GM12878 (cell line): ENCODE results near the gene INVS. TPM values are rescaled to one million over a fixed set of nuclear protein-coding genes. Genes with fewer than 3 reads are reported as not detected.

Experiments
- ATAC-seq: fragments of 200-7000 bp; cut with Tn5 transposase; 3 replicates; pipeline ENCODE4 v1.9.1; 2020; ENCODE audit warnings: mild to moderate bottlenecking, moderate library complexity
- BruUV-seq: library from RNA; stranded (reverse); fragments of 400-500 nt; replicated peaks from 2 replicates; lab custom pipeline; 2021; lab: Mats Ljungman, UMichigan
- CTCF ChIA-PET: fragments of 300-600 bp; sonication (Branson Sonifier 250); formaldehyde crosslinking; extraction: SDS; loops from one replicate; lab custom pipeline; 2021; ENCODE audit warnings: inconsistent platforms; lab: Yijun Ruan, JAX
- POLR2A ChIA-PET: fragments of 350-600 bp; formaldehyde crosslinking; extraction: SDS; loops from one replicate; lab custom pipeline; 2021; ENCODE audit warnings: inconsistent platforms; lab: Charles Lee
- RAD21 ChIA-PET: fragments of 300-600 bp; sonication (Branson Sonifier 250); formaldehyde crosslinking; loops from one replicate; lab custom pipeline; 2023; ENCODE audit warnings: antibody characterized with exemption; ENCODE audit not compliant: unreplicated experiment; lab: Charles Lee
- SMC1A ChIA-PET: fragments of 300-600 bp; sonication (Branson Sonifier 250); formaldehyde crosslinking; loops from one replicate; lab custom pipeline; 2023; ENCODE audit not compliant: unreplicated experiment, uncharacterized antibody; lab: Charles Lee
- DNase-seq: peaks from one replicate; pipeline ENCODE4 v3.0.0-alpha.2; 2011; ENCODE audit warnings: low read depth, low spot score
- FAIRE-seq: peaks from 3 replicates; lab custom pipeline; 2011; peaks lifted over from hg19 to GRCh38; lab: Jason Lieb, UNC
- H2AFZ ChIP-seq: 2 replicates; pipeline ENCODE4 v1.6.0; 2011; ENCODE audit warnings: low read depth, low read length, control low read depth; ENCODE audit not compliant: control insufficient read depth
- H3K27ac ChIP-seq: 2 replicates; pipeline ENCODE4 v1.5.1; 2011; ENCODE audit warnings: control low read depth; ENCODE audit not compliant: control insufficient read depth, insufficient read depth
- H3K27me3 ChIP-seq, 2 experiments: replicated peaks in 1 of 2; 2 replicates each; pipeline versions ENCODE4 v1.6.0 to v1.6.1; 2011; ENCODE audit warnings: low read length in 1 of 2; ENCODE audit not compliant: control insufficient read depth in 2 of 2, insufficient read depth in 2 of 2
- H3K36me3 ChIP-seq, 2 experiments: 2 replicates each; pipeline ENCODE4 v1.5.1; 2011; ENCODE audit warnings: low read length in 1 of 2; ENCODE audit not compliant: control insufficient read depth in 2 of 2, insufficient read depth in 2 of 2
- H3K4me1 ChIP-seq: 2 replicates; pipeline ENCODE4 v1.6.1; 2011; ENCODE audit warnings: mild to moderate bottlenecking, low read length, moderate library complexity, mixed read lengths; ENCODE audit not compliant: control insufficient read depth, insufficient read depth
- H3K4me2 ChIP-seq: 2 replicates; pipeline ENCODE4 v1.6.0; 2011; ENCODE audit warnings: control low read depth; ENCODE audit not compliant: control insufficient read depth, insufficient read depth
- H3K4me3 ChIP-seq: fragments of 200-600 bp; sonication (generic); 2 replicates; pipeline ENCODE4 v1.5.1; 2016
- H3K79me2 ChIP-seq: 2 replicates; pipeline ENCODE4 v1.6.0; 2011; ENCODE audit warnings: low read length; ENCODE audit not compliant: control insufficient read depth, insufficient read depth
- H3K9ac ChIP-seq: 2 replicates; pipeline ENCODE4 v1.8.0; 2011; ENCODE audit warnings: low read length, control low read depth, mixed read lengths; ENCODE audit not compliant: control insufficient read depth, insufficient read depth
- H3K9me3 ChIP-seq: replicated peaks from 3 replicates; pipeline ENCODE4 v1.5.1; 2011; ENCODE audit warnings: mild to moderate bottlenecking, low read length; ENCODE audit not compliant: control insufficient read depth, insufficient read depth
- H4K20me1 ChIP-seq: 2 replicates; pipeline ENCODE4 v1.6.0; 2011; ENCODE audit not compliant: control insufficient read depth, insufficient read depth
- ATF7 ChIP-seq: fragments of 450-650 bp; IDR thresholded peaks from 2 replicates; pipeline ENCODE4 v1.6.1; 2016; ENCODE audit warnings: low read depth, mild to moderate bottlenecking
- BMI1 ChIP-seq: fragments of 450-650 bp; IDR thresholded peaks from 2 replicates; pipeline ENCODE4 v1.6.1; 2016; ENCODE audit warnings: mild to moderate bottlenecking, moderate library complexity, borderline replicate concordance
- CREM ChIP-seq: IDR thresholded peaks from 2 replicates; pipeline ENCODE4 v1.6.1; 2014; ENCODE audit warnings: antibody characterized with exemption, low read depth
- EP300 ChIP-seq, 2 experiments: fragments of 150-350 bp in 1 of 2; IDR thresholded peaks; 2 replicates each; pipeline ENCODE4 v1.6.1; 2011 to 2012; ENCODE audit warnings: low read depth in 2 of 2, low read length in 2 of 2, borderline replicate concordance in 1 of 2, improper control_type of control experiment in 1 of 2, inconsistent platforms in 1 of 2; ENCODE audit not compliant: control insufficient read depth in 1 of 2
- GABPA ChIP-seq: IDR thresholded peaks from 2 replicates; pipeline ENCODE4 v1.6.1; 2014; ENCODE audit warnings: antibody characterized with exemption, low read depth, mild to moderate bottlenecking, inconsistent platforms
- HCFC1 ChIP-seq: fragments of 150-350 bp; IDR thresholded peaks from 2 replicates; pipeline ENCODE4 v1.6.1; 2014; ENCODE audit warnings: low read length
- IKZF2 ChIP-seq, 2 experiments: fragments of 450-650 bp; IDR thresholded peaks; 2 replicates each; pipeline ENCODE4 v1.6.1; 2017; ENCODE audit warnings: mild to moderate bottlenecking in 2 of 2, moderate library complexity in 2 of 2
- IRF4 ChIP-seq: IDR thresholded peaks from 2 replicates; pipeline ENCODE4 v1.6.1; 2011; ENCODE audit warnings: low read depth, low read length
- MEF2B ChIP-seq: fragments of 450-650 bp; IDR thresholded peaks from 2 replicates; pipeline ENCODE4 v1.6.1; 2018; ENCODE audit warnings: mild to moderate bottlenecking, moderate library complexity; ENCODE audit not compliant: partially characterized antibody, poor library complexity, severe bottlenecking
- MTA2 ChIP-seq: fragments of 450-650 bp; IDR thresholded peaks from 2 replicates; pipeline ENCODE4 v1.6.1; 2016; ENCODE audit warnings: low read depth, mild to moderate bottlenecking, moderate library complexity
- NFYA ChIP-seq: IDR thresholded peaks from 2 replicates; pipeline ENCODE4 v1.6.1; 2011; ENCODE audit warnings: low read depth, mild to moderate bottlenecking, low read length, improper control_type of control experiment, borderline replicate concordance
- PAX8 ChIP-seq: fragments of 450-650 bp; IDR thresholded peaks from 2 replicates; pipeline ENCODE4 v1.6.1; 2017; ENCODE audit warnings: mild to moderate bottlenecking, moderate library complexity
- PML ChIP-seq: IDR thresholded peaks from 2 replicates; pipeline ENCODE4 v1.6.1; 2012; ENCODE audit warnings: low read length, inconsistent platforms
- POLR2A ChIP-seq: IDR thresholded peaks from 2 replicates; pipeline ENCODE4 v1.6.1; 2011; ENCODE audit warnings: low read depth, mild to moderate bottlenecking, low read length
- RBBP5 ChIP-seq: fragments of 200-600 bp; sonication (generic); conservative IDR thresholded peaks from 2 replicates; pipeline ENCODE4 v1.6.1; 2016
- SMAD1 ChIP-seq: fragments of 450-650 bp; IDR thresholded peaks from 2 replicates; pipeline ENCODE4 v1.6.1; 2018; ENCODE audit warnings: mild to moderate bottlenecking, low read depth; ENCODE audit not compliant: partially characterized antibody
- TARDBP ChIP-seq: IDR thresholded peaks from 2 replicates; pipeline ENCODE4 v1.6.1; 2016; ENCODE audit warnings: borderline replicate concordance
- YY1 ChIP-seq: IDR thresholded peaks from 2 replicates; pipeline ENCODE4 v1.6.1; 2011; ENCODE audit warnings: low read depth, mild to moderate bottlenecking, low read length
- WGBS: methylation state at CpG from one replicate; pipeline ENCODE4 v1.1.6; 2016; ENCODE audit warnings: low lambda C conversion rate; ENCODE audit not compliant: insufficient replicate concordance, insufficient coverage; ENCODE audit errors: missing lambda C conversion rate; 5-methylcytosine and 5-hydroxymethylcytosine counted together
- in situ Hi-C: fragments of 300-500 bp; cut with MboI; formaldehyde crosslinking; loops from 9 replicates; pipeline ENCODE4 v1.14.3; 2018; ENCODE audit warnings: mixed read lengths
- intact Hi-C: fragments of 100-400 bp; cut with micrococcal nuclease; formaldehyde crosslinking; loops from one replicate; pipeline ENCODE4 v1.14.2; 2022; ENCODE audit not compliant: unreplicated experiment
- polyA plus RNA-seq, 11 experiments: library from polyadenylated mRNA; depleted of rRNA in 4 of 11; unstranded in 6 of 11; stranded (reverse) in 5 of 11; fragments of >200 nt; fragmentation: Nextera tagmentation in 4 of 11; fragmentation: Illumina TruSeq in 1 of 11; extraction: Ambion mirVana in 4 of 11; extraction: Trizol in 1 of 11; gene quantifications; 1 replicate in 1 of 11; 2 replicates in 10 of 11; pipeline versions ENCODE4 v1.2.1 to v1.2.3, GENCODE V29; 2011 to 2016; ENCODE audit warnings: inconsistent platforms in 2 of 11, missing spikeins in 2 of 11, low read depth in 1 of 11
- total RNA-seq, 4 experiments: library from RNA; depleted of rRNA in 3 of 4; stranded (reverse); fragments of >200 nt in 3 of 4; fragmentation: Illumina TruSeq in 1 of 4; extraction: Trizol in 1 of 4; gene quantifications; 2 replicates each; pipeline versions ENCODE4 v1.2.1 to v1.2.3, GENCODE V29; 2013 to 2021
- TF ChIP-seq, protein P1 (sequence below), 3 experiments: IDR thresholded peaks in 2 of 3; conservative IDR thresholded peaks in 1 of 3; 2 replicates each; pipeline ENCODE4 v1.5.1; 2011; ENCODE audit warnings: low read depth in 3 of 3, low read length in 3 of 3, mild to moderate bottlenecking in 3 of 3, control low read depth in 2 of 3, moderate library complexity in 2 of 3, inconsistent platforms in 1 of 3, mixed read lengths in 1 of 3; ENCODE audit not compliant: control insufficient read depth in 2 of 3, insufficient read depth in 1 of 3; ENCODE audit errors: extremely low read depth in 1 of 3
- TF ChIP-seq, protein P2 (sequence below): fragments of 450-650 bp; formaldehyde crosslinking; IDR thresholded peaks from 2 replicates; pipeline ENCODE4 v1.4.0; 2022; ENCODE audit warnings: mild to moderate bottlenecking, moderate library complexity

Gene INVS
- total and polyA plus RNA-seq, 10 of the 15 experiments (the other 5 are each of a cell fraction or from before 2014, with no cell fraction given): 0.93 to 20.8 (median 13.2) TPM

DNA sequence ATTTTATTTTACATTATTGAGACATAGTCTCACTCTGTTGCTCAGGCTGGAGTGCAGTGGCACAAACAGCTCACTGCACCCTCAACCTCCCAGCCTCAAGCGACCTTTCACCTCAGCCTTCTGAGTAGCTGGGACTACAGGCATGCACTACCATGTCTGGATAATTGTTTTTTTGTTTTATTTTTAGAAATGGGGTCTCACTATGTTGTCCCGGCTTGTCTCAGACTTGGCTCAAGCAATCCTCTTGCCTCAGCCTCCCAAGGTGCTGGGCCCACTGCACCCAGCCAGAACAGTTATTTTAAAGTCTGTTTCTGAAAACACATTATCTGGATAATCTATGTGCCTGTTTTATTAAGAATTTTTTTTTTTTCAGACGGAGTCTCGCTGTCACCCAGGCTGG is 191.7 kb downstream of the INVS start:
- Histone ChIP-seq H3K9ac (no peak overlapping the region), H3K4me1 (no peaks in the 10 kb centered on the region), H3K9me3 (no peaks in the 10 kb centered on the region; the same call in 1 of the 3 replicates), H3K4me3 (no peak overlapping the region), H2AFZ (no peak overlapping the region), H4K20me1 (no peaks in the 10 kb centered on the region), H3K36me3 (peaks cover 13 to 14% of the 10 kb centered on the region in 2 experiments), H3K27ac (no peak overlapping the region), H3K27me3 (no peaks in the 10 kb centered on the region), H3K4me2 (no peak overlapping the region), H3K79me2 (no peaks in the 10 kb centered on the region)
- ChIA-PET CTCF (interaction anchor here (2.2 kb wide), 1 partner anchor 9 kb away, joined by 8 read pairs; no protein-coding TSS in a partner anchor), RAD21 (no interaction called here), SMC1A (no interaction called here), POLR2A (no interaction called here)
- no peak for ATAC-seq
- TF ChIP-seq BMI1 (no peak), IKZF2 (IDR thresholded peaks at IDR 0.05) (no peak), PAX8 (no peak), ATF7 (no peak), YY1 (no peak), MEF2B (no peak), TARDBP (no peak), MTA2 (no peak), RBBP5 (no peak), CREM (no peak), IRF4 (no peak), GABPA (no peak), EP300 (IDR thresholded peaks at IDR 0.05; ENCODE audit: borderline replicate concordance in 1 of 2, control insufficient read depth in 1 of 2, low read depth in 2 of 2, low read length in 2 of 2) (no peak), POLR2A (no peak), PML (no peak), HCFC1 (no peak), SMAD1 (no peak), NFYA (no peak)
- TF ChIP-seq, protein P1, sequence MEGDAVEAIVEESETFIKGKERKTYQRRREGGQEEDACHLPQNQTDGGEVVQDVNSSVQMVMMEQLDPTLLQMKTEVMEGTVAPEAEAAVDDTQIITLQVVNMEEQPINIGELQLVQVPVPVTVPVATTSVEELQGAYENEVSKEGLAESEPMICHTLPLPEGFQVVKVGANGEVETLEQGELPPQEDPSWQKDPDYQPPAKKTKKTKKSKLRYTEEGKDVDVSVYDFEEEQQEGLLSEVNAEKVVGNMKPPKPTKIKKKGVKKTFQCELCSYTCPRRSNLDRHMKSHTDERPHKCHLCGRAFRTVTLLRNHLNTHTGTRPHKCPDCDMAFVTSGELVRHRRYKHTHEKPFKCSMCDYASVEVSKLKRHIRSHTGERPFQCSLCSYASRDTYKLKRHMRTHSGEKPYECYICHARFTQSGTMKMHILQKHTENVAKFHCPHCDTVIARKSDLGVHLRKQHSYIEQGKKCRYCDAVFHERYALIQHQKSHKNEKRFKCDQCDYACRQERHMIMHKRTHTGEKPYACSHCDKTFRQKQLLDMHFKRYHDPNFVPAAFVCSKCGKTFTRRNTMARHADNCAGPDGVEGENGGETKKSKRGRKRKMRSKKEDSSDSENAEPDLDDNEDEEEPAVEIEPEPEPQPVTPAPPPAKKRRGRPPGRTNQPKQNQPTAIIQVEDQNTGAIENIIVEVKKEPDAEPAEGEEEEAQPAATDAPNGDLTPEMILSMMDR (IDR thresholded peaks at IDR 0.05 in 2 of 3, conservative IDR thresholded peaks at IDR 0.05 in 1 of 3; ENCODE audit: control insufficient read depth in 2 of 3, extremely low read depth in 1 of 3, insufficient read depth in 1 of 3, low read depth in 3 of 3, low read length in 3 of 3): no peak
- TF ChIP-seq, protein P2, sequence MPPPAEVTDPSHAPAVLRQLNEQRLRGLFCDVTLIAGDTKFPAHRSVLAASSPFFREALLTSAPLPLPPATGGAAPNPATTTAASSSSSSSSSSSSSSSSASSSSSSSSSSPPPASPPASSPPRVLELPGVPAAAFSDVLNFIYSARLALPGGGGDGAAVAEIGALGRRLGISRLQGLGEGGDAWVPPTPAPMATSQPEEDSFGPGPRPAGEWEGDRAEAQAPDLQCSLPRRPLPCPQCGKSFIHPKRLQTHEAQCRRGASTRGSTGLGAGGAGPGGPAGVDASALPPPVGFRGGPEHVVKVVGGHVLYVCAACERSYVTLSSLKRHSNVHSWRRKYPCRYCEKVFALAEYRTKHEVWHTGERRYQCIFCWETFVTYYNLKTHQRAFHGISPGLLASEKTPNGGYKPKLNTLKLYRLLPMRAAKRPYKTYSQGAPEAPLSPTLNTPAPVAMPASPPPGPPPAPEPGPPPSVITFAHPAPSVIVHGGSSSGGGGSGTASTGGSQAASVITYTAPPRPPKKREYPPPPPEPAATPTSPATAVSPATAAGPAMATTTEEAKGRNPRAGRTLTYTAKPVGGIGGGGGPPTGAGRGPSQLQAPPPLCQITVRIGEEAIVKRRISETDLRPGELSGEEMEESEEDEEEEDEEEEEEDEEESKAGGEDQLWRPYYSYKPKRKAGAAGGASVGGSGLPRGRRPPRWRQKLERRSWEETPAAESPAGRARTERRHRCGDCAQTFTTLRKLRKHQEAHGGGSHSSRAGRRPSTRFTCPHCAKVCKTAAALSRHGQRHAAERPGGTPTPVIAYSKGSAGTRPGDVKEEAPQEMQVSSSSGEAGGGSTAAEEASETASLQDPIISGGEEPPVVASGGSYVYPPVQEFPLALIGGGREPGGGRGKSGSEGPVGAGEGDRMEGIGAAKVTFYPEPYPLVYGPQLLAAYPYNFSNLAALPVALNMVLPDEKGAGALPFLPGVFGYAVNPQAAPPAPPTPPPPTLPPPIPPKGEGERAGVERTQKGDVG (CRISPR knock-in tag): no peak
- WGBS: 100% methylated on average over 4 of the region's 4 CpGs
- FAIRE-seq: no peak
- no TSS peak for BruUV-seq
- intact Hi-C loops (no loop called here), in situ Hi-C loops (no loop called here)
- DNase-seq: no peak
